Endometrial microvascular endothelial cells (primary cell): ENCODE data around the gene KIF23. TPM values are rescaled to one million over a fixed set of nuclear protein-coding genes. Genes with fewer than 3 reads are reported as not detected.

Source experiments
- in situ Hi-C: cut with HindIII; loops from 2 replicates; pipeline ENCODE4 v1.10.0; 2017; ENCODE audit warnings: low sequenced_read_pairs, low pct_unique_long_range_greater_than_20kb; ENCODE audit errors: inconsistent ontology term
- total RNA-seq: library from RNA; depleted of rRNA; stranded (reverse); fragments of >200 nt; gene quantifications from one replicate; pipeline ENCODE4 v1.2.3, GENCODE V29; 2015; ENCODE audit errors: inconsistent ontology term

KIF23 gene
- total RNA-seq, 1 donor from 2014 or later, result 48.8 TPM

GRCh38 chr15:69456208-69457166 lies 42.3 kb downstream of the KIF23 start:
- in situ Hi-C loops, result no loop called here

DNA sequence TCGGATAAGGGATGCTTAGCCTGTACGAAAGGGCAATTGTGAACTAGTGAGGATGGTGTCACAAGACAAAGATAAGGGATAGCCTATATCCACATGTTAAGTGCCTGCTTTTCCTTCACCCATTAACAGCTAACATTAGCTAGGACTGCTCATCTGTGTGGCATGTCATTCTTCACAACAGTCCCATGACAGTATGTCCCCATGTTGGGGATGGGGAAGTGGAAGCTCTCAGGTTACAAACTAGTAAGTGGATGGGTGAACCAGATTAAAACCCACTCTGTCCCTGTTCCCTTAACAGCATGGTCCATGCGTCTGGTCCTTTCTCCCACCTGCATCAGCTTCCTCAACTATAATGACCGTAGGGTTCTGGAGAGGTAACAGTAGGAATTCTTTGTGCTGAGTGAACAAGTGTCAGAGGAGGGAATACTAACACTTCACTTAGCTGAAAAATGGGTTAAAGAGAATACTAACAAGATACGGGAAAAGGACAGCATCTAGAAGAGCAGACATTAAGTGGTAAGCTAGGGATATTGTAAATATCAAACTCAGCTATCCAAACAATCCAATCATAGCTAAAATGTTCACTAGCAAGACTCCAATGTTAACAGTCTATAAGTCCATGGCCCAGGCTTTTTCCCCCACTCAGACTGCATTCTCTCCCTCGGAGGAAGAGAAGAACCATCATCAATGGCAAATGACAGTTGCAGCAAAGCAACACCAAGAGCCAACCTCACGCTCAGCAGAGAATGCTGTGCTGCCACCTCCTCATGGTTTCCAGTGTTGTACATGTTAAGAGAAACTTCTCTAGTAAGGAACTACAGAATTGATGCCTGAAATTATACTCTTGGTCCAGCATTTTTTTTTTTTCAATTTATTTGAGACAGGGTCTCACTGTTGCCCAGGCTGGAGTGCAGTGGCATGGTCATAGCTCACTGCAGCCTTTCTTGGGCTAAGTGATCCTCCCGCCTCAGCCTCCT lies 43.4 kb downstream of the KIF23 start:
- in situ Hi-C loops, result no loop called here

GRCh38 chr15:69459066-69459465 lies 44.9 kb downstream of the KIF23 start:
- in situ Hi-C loops, result no loop called here

GRCh38 chr15:69460481-69460880 lies 46.3 kb downstream of the KIF23 start:
- in situ Hi-C loops, result no loop called here

DNA sequence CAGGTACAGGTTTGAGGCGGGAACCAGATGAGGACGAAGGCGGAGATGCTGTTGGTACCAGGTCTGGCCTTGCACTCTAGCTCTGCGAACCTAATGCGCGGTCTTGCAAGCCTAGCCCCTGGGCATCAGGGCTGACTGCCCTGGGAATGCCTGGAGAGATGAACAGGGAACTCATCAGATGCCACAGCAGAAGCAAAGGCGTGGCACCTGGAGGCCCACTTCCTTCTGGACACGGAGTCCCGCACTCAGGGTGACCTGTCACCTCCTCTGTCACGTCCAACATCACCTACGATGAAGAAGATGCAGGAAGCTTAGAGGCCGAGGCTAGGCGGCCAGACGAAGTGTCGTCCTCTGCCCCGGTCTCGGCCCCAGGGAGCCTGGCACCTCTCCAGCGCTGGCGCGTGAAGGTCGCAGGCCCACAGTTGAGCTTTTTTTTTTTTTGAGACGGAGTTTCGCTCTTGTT lies 47.9 kb downstream of the KIF23 start:
- in situ Hi-C loops, result no loop called here

GRCh38 chr15:69462493-69463181 lies 48.5 kb downstream of the KIF23 start:
- in situ Hi-C loops, result no loop called here

GRCh38 chr15:69463182-69463756 lies 49.1 kb downstream of the KIF23 start:
- in situ Hi-C loops, result no loop called here

- in situ Hi-C loops, result no loop called here
Observed at GRCh38 chr15:69465253-69465652, 51.1 kb downstream of the KIF23 start.

- in situ Hi-C loops, result no loop called here
Observed at GRCh38 chr15:69466733-69467132, 52.6 kb downstream of the KIF23 start.

GRCh38 chr15:69467636-69468035 lies 53.5 kb downstream of the KIF23 start:
- in situ Hi-C loops, result no loop called here

- in situ Hi-C loops, result no loop called here
Observed at GRCh38 chr15:69468241-69469121, 54.3 kb downstream of the KIF23 start.

GRCh38 chr15:69469467-69470201 lies 55.5 kb downstream of the KIF23 start:
- in situ Hi-C loops, result no loop called here

DNA sequence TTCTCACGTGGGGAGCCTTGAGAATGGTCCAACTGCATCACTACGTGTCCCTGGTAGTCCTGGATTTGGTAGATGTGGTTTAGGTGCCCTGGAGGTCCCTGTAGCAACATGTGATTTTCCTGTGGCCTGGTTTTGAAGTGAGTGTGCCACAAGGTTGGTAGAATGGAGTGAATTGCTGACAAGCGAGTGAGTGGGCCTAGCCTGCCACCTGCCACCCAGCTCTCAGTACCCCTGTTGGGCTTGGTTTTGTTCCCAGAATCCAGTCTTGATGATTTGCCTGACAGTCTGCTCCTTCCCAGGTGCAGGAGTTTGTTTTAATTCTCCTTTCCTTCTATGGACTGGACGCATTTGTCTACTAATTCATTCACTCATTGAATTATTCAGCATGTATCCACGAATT lies 57.9 kb downstream of the KIF23 start:
- in situ Hi-C loops, result no loop called here

DNA sequence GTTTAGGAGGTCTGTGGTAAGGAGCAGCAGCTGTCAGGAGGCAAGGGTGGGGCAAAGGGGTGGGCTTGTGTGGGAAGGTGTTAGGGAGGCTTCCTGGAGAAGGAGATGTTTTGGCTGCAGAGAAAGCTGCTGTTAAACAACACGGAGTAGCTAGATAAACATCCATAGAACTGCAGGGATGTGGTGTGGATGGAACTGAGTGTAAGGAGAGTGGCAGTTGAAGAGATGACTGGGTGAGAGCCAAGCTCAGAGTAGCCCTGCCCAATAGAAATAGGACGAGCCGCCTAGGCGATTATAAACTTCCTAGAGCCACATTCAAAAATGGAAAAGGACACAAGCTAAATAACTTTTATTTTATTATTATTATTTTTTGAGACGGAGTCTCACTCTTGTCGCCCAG lies 58.4 kb downstream of the KIF23 start:
- in situ Hi-C loops, result no loop called here

DNA sequence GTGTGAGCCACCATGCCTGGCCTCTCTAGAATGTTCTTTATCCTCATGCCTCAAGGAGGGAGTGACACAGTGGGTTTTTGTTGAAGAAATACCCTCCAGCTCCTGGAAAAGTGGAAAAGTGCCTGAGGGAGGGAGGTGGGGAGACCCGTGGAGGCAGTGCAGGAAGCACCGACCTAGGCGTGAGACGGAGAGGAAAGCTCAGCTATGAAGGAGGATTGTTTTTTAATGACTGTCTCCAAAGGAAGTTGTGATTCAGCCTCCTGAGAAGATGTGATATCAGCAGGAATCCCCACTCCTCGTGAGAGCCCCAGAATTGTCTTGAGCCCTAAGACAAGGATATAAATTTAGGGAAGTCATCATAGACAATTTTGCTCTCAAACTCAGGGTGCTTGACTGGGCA lies 60.1 kb downstream of the KIF23 start:
- in situ Hi-C loops, result no loop called here

DNA sequence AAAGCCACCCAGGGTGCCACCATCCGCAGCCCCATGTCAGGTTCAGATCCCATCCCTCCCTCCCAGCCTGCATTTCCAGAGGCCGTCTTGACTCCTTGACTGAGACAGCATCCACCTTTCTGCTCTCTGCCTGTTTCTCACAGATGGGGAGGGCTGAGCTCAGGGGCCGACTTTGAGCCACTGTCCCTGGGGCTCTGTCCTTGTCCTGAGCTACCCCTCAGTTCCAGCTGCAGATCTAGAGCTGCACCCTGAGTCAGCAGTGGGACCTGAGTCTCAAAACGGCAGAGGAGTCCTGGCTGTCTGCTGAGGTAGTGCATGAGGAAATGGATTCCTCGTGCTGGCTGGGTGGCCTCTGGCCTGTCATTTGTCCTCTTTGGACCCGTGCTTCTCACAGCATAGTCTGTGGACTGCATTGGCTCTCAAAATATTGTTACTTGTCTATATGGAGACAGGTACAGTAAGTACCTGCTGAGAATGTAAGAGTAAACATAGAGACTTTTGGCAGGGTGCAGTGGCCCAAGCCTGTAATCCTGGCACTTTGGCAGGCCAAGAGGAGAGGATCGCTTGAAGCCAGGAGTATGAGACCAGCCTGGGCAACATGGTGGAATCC lies 60.8 kb downstream of the KIF23 start:
- in situ Hi-C loops, result no loop called here
